HG03565 (cell line): ENCODE results near the gene IRAK3.
A peak's percentile ranks its signal among the peaks of the same experiment; 100 is the strongest.
"Not testable (repeated sequence)": the region's sequence is repeated elsewhere in the genome, so short reads cannot be mapped to it uniquely, and the experiment has no call there.

Experiments used
- ATAC-seq: cut with Tn5 transposase; IDR thresholded peaks from one replicate; pipeline ENCODE4 v1.9.1; 2021; ENCODE audit warnings: mild to moderate bottlenecking, moderate library complexity; ENCODE audit not compliant: unreplicated experiment

The IRAK3 gene

DNA sequence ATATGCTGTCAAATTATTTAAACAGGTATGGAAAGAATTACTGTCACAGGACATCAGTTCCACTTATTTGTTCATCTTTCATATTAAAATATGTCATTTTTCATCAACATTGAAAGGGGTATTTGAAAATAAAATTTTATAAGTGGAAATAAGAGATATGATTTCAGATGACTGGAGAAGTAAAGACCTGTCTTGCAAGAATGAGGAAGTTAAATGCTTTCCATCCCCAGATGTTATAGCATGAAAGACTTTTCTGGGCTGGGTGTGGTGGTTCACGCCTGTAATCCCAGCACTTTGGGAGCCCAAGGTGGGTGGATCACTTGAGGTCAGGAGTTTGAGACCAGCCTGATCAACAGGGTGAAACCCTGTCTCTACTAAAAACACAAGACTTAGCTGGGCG is 22.6 kb downstream of the IRAK3 start:
- not testable (repeated sequence) for ATAC-seq

DNA sequence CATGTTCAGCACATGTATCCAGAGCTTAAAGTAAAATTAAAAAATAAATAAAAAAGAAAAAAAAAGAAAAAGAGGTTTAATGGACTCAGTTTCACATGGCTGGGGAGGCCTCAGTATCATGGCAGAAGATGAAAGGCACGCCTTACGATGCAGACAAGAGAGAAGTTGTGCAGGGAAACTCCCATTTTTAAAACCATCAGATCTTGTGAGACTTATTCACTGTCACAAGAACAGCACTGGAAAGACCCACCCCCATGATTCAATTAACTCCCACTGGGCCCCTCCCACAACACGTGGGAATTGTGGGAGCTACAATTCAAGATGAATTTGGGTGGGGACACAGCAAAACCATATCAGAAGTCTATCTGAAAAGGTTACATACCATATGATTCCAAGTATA is 24.0 kb downstream of the IRAK3 start:
- not testable (repeated sequence) for ATAC-seq

DNA sequence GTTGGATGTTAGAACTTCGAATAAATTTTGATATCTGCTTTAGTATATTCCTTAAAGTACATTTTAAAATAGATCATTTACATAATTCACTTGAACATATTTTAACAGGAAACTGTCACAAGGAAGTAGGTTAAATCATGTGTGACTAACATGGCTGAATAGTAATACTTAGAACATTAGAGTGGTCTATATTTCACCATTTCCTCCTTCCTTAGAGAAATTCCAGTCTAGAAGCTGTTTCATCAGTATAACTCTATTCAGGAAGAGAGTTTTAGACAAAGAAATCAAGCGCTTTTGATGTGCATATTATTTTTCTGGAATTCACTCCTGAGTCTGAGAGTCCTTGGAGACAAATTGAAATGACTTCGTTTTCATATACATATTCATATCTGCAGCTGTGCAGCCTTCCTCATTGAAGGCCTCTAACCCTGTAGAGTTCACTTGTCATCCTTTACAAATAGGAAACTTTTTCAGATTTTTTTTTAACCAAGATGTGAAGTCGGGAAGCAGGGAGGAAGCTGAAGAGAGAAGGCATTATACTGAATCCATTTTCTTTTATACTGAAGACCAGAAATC is 28.4 kb downstream of the IRAK3 start:
- no peak for ATAC-seq

DNA sequence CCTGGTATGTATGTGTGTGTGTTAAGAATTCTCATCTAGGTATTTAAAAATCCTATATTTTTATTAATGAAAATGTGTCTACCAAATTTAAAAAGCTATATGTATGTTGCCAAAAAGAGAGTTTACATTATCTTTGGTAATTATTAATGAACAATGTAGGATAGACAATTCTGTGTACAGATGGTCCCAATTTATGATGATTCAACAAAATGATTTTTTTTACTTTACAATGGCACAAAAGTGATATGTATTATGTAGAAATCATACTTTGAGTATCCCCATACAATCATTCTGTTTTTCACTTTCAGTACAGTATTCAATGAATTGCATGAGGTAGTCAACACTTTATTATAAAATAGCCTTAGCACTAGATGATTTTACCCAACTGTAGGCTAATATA is 39.4 kb downstream of the IRAK3 start:
- ATAC-seq = no peak

DNA sequence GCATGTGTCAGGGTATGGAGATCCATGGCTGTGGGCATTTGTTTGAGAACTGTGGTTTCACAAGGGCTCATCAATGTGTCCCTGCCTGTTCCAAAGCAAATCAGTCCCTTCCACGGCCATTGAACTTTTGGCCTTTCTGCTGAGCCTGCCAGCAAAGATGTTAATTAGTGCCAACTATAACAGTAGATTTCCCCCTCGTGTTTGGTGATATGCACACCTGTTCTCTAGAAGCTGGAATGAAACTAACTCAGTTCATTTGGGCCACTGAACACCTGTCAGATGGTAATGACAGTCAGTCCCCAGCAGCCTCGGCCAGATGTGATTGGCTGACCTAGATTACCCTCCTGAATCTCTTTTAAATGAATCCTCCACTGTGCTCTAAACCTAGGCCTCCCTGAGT is 43.2 kb downstream of the IRAK3 start:
- ATAC-seq = no peak

DNA sequence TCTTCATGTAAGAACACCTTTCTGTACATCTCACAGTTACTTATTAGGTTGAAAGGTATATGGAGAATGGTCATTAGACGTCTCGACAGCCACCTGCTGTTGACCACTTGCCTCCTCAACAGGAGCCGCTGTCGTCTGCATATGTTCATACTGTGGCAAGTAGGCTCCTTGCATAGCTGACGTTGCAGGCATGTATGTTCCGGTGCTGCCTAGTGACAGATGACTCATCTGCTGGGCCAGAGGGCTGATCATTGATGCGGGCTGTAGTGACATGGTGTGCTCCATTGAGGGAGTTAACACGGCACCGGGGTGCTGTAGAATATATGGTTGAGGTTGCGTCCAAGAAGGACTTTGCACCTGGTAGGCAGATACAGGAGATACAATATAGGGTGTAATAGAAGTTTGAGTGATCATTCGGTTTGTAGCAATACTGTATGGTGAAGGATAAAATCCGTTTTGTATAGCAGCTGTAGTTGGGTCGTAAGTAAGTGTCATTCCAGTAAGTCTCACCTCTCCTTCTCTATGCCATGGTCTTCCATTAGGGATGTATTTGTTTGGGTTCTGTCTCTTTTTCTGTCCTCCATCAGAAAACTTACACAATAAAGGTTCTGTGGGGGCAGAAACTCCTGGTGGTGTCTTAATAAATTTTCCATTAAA is 45.2 kb downstream of the IRAK3 start:
- ATAC-seq = peak; percentile 98

DNA sequence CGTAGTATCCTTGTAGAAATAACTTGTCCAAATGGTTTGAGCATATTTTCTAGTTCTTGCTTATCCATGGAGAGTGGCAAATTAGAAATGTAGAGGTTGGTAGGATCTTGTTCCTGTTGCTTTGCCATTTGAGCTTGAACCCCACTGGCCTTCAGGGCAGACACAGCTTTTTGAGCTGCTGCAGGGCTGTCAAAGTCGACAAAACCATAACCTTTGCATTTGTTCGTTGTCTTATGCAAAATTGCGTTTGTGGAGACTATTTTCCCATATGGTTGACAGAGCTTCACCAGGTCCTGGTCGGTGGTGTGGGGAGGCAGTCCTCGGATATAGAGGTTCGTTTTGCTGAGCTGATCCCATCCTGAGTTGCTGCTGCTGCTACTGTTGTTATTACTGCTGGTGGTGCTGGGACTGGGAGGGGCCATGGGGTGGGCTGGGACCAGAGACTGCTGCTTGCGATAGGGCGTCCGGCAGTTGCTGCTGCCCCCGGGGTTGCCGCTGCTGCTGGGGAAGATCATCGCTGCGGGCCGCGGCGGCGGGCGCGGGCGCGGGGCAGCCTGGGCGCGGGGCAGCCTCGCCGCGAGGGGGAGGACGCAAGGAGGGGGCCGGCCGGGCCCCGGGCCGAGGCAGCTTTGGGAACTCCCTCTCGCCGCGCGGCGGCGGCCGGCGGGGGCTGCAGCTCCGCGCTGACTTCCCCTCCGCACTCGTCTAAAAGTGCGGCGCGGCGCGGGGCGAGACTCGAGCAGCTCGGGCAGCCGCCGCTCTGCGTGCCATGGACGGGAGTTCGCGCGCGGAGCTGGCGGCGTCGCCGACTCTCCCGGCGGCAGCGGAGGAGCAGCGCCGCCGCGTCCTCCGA is 46.0 kb downstream of the IRAK3 start:
- ATAC-seq = not testable (repeated sequence)

DNA sequence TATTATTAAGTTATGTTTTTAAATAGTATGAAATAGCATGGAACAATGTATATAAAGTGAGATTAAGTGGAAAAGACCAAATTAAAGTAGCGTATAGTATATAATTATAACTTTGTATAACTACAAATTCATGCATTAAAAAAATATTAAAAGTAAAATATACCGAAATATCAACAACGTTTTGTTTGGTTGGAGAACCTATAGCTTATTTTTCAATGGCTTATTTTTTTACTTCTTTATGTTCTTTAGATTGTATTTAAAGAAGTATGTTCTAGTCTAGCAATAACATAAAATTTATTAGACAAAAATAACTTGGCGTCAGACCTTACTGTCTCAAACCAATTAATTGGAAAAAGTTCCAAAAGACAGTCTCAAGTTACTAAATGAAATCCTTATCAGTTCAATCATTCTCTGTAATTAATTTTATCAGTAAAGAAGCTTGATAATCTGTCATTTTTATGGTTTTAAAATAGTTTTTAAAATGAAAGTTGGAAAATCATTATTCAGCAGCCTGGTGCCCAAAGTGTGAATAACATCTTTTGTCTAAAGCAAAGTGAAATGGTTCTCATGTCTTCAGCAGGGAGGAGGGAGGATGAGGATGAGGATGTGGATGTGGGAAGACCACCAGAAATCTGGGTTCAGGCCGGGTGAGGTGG is 46.7 kb downstream of the IRAK3 start:
- no peak for ATAC-seq

DNA sequence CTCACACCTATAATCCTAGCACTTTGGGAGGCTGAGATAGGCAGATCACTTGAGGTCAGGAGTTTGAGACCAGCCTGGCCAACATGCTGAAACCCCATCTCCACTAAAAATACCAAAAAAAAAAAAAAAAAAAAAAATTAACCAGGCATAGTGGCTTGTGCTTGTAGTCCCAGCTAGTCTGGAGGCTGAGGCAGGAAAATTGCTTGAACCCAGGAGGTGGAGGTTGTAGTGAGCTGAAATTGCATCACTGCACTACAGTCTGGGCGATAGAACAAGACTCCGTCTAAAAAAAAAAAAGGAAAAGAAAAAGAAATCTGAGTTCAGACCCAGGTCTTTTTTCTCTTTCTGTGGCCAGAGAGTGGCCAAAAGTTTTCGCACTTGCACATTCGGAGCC is 47.3 kb downstream of the IRAK3 start:
- ATAC-seq = not testable (repeated sequence)

DNA sequence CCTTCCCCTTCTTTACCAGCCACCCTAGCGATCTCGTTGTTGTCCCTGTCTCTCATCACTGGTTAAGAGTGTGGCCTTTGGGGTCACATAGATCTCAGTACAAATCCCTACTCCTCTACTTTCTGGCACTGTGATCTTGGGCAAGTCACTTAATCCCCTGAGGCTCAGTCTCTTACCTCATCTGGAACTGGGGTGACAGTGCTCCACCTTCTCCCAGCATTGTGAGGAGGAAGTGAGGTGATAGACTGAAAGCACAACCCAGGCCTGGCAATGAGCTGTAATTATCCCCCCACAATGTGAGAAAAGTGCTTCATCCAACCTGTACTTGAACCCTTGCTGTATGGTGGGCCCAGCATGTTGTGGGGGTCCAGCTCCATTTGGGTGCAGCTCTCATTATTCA is 48.0 kb downstream of the IRAK3 start:
- no peak for ATAC-seq

DNA sequence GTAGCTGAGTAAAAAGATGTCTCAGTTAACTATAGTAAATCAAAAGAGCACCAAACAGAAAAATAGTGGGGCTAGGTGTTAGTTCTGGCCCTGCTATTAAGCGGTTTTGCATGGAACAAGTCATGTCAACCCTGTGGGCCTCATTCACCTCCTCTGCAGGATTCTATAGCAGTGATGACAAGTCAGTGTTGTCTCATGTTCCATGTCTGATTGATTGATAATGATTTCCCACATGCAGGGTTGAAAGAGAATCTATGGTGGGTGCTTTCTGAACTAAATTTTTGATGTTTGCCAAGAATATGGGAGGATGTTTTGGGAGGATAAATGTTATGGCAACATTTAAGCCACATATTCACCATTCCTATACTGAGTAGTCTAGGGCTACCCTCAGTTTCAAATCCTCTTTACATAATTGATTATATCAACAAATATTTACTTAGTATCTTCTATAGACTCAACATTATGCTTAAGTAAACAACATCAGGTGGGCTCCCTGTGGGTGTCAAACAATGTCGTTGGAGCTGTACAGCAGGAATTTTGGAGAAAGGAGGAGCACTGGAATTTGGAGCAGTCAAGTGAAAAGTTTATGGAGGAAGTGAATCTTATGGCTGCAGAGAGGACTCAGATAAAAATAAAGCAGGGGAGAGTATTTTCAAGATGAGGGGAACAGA is 48.6 kb downstream of the IRAK3 start:
- no peak for ATAC-seq

DNA sequence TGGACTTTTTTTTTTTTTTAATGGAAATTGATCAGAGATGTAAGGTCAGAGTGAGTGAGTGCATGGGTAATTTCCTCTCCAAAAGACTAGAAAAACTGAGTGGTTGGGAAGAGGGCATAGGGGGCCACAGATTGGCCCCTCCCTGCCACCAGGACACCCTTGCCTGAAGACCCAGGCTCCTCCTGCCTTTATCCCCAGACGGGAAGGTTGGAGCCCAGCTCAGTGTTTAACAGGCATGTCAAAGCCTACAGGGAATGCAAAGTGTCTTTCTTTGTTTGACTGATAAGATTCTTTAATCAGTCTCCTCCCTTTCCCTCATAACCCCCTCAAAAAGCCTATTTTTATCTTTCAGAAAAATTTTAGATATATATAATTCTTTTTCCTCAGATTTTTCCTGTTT is 50.3 kb downstream of the IRAK3 start:
- no peak for ATAC-seq

DNA sequence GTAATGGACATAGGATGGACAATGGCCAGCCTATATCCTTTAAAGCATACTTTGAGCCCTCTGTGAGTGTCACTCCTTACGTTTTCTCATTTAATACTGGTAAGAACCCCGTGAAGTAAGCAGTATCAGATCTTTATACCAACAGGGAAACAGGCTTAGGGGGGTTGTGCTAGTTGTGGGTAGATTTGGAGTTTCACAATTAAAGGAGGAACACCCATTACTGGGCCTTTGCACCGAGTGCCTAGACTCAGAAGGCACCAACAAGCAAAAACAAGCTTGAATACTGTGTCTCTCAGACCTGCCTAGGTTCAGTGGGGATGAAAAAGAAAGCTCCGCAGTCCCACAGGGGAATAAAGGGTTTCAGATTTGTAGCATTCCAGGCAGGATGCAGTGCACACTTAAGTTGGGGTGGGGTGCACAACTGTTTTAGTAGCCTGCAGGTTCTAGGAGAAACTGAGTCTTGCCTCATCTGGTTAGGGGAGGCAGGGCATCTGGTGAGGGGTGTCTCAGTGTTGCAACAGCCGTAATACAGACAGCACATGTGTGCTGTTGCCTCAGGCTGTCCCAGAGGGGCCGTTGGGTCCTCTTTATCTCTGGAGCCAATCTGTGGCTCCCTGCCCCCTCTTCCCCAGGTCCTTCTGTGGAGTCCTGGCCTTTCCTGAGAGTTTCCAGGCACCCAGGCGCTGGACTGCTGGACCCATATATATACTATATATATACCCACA is 51.2 kb downstream of the IRAK3 start:
- no peak for ATAC-seq

DNA sequence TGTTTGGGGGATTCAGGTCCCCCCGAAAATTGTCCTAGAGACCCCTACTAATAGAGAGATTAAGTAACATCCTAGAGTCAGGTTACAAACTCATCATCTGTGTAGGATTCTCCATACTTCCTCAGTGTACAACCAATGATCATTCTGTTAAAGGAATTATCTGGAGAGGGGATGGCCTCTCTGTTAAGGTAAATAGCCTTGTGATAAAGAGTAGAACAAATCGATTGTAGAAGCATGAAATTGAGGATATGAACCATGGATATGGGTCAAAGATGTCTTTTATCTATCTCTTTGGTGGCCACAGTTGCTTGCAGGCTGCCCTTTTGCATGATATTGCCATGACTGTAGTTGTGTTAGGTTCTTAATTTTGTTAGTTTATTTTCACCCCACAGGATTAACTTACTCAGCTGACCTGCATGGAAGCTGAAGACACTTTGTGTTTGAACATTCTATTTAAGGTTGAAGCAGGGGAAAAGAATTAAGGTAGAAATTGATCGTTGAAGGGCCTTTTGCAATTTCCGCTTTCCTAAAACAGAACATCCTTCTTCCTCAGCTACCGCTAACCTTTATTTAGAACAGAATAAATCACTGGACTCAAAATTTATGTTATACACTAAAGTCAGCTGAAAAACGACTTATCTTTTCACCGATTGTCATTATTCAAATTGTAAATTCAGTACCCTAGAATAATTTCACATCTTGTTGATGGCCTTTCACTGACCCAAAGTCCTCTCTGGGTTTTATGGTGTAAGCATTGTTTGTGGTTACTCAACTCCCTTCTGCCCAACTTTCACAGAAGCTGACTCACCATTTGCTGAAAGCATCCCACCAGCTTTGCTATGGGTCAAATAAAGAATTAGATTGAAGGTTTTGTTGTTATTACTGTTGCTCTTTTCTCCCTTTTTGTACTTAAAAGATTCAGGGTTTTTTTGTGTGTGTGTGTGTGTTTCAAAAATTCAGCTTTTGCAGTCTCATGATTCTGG is 52.3 kb downstream of the IRAK3 start:
- ATAC-seq = no peak

DNA sequence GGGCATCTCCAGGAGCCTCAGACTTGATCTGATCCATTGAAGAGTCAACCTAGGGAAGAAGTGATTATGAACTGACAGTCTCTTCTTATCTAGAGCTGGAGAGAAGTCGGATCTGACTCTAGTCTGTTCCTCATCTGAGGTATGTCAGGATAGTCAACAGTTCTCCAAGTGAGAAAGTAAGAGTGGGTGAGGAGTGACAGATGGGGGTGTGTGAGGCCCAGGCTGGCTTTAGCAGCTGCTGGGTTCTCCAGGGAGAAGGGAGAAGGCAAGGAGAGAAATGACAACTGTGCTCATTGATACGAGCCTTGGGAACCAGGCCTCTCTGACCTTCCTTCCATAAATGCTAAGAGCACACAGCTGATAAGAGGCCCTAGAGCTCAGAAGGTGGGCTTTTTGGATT is 53.3 kb downstream of the IRAK3 start:
- no peak for ATAC-seq

DNA sequence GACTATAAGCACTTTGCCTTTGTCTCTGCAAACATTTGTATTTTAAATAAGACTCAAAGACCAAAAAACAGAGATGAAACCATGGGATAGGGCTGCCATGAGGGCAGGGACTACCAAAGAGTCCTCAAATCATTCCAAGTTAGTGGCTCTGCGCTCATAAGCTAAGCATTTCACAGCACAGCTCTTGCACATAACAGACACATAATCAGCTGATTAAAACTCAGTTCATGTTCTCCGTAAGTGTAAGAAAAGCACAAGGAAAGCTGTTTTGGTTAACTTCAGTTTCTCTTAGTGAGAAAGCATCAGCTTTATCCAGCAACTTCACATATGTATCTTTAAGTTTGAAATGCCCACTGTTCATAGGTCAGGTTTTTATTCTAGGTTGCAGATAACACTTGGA is 54.9 kb downstream of the IRAK3 start:
- no peak for ATAC-seq

DNA sequence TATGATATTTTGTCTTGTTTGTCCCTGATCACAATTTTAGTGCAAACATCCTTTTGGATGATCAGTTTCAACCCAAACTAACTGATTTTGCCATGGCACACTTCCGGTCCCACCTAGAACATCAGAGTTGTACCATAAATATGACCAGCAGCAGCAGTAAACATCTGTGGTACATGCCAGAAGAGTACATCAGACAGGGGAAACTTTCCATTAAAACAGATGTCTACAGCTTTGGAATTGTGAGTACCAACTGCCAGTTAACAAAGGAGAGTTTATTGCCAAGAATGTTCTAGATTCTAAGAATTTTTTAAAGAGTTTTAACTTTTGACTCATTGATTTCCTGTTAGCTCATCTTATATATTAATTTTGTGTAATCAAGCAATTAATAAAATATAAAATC is 55.4 kb downstream of the IRAK3 start:
- no peak for ATAC-seq

DNA sequence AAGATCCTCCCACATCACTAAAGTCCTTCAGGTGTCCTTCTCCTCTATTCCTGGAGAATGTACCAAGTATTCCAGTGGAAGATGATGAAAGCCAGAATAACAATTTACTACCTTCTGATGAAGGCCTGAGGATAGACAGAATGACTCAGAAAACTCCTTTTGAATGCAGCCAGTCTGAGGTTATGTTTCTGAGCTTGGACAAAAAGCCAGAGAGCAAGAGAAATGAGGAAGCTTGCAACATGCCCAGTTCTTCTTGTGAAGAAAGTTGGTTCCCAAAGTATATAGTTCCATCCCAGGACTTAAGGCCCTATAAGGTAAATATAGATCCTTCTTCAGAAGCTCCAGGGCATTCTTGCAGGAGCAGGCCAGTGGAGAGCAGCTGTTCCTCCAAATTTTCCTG is 58.7 kb downstream of the IRAK3 start:
- no peak for ATAC-seq

DNA sequence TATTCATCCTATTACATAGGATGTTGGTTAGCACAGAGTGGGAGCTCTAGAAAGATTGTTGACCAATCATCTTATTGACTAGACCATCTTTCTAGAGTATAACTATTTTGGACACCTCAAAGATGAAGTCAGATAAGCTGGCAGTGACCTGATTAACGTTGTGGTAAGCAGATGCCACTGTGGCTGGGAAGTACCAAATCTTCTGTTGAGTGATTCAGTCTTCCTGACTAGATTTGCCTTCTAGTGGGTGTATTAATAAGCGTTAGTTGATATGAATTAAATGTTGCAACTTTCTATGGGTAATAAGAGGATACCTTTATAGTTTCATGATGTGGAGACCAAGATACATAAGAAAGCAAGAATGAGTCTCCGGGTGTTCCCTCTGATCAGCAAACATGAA is 62.0 kb downstream of the IRAK3 start:
- no peak for ATAC-seq
